Measurements from ENCODE around the gene B4GALT1.

B4GALT1 gene

DNA sequence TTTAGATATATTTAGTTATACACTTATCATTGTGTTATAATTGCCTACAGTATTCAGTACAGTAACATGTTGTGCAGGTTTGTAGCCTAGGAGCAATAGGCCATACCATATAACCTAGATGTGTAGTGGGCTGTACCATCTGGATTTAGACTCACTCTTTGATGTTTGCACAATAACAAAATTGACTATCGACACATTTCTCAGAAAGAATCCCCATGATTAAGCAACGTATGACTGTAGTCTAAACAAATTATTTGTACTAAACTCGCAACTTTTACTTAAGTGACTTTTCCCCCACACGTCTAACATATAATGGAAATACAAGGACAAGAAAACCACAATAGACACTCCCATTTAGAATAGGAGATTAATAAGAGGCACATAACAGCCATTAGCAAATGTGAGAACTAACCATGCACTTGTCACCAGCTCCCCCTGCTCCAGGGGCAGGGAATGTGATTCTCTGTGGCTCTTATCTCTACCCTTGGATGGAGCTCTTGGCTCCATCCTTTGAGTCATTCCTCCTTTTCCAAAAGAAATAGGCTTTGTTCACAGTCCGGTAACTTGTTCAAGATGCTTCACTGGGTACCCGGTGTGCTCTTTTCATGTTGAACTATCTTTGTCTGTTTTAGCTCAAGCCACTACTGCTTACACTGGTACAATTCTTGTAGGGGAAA is 8.7 kb upstream of the B4GALT1 start:
- H3K4me2 ChIP-seq (ENCODE audit: low read depth, low read length): no peak overlapping the region
- H3K4me3 ChIP-seq (ENCODE audit: low read length): no peak overlapping the region
- H2AFZ ChIP-seq (ENCODE audit: low read length): no peak overlapping the region
- no peaks in the 10 kb centered on the region for H3K79me2 ChIP-seq (ENCODE audit: low read length)
- H3K27ac ChIP-seq (ENCODE audit: low read length): no peak overlapping the region
- TF ChIP-seq, protein P1, sequence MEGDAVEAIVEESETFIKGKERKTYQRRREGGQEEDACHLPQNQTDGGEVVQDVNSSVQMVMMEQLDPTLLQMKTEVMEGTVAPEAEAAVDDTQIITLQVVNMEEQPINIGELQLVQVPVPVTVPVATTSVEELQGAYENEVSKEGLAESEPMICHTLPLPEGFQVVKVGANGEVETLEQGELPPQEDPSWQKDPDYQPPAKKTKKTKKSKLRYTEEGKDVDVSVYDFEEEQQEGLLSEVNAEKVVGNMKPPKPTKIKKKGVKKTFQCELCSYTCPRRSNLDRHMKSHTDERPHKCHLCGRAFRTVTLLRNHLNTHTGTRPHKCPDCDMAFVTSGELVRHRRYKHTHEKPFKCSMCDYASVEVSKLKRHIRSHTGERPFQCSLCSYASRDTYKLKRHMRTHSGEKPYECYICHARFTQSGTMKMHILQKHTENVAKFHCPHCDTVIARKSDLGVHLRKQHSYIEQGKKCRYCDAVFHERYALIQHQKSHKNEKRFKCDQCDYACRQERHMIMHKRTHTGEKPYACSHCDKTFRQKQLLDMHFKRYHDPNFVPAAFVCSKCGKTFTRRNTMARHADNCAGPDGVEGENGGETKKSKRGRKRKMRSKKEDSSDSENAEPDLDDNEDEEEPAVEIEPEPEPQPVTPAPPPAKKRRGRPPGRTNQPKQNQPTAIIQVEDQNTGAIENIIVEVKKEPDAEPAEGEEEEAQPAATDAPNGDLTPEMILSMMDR (IDR thresholded peaks at IDR 0.05; ENCODE audit: low read length): no peak
- TF ChIP-seq EZH2phosphoT487 (IDR thresholded peaks at IDR 0.05; ENCODE audit: low read length): no peak
- no peak for TF ChIP-seq EZH2 (optimal IDR thresholded peaks at IDR 0.05; ENCODE audit: low read depth, low read length)
- no peaks in the 10 kb centered on the region for H3F3A ChIP-seq (ENCODE audit: insufficient read depth, low read length)
- no peaks in the 10 kb centered on the region for H3K27me3 ChIP-seq (replicated peaks; ENCODE audit: insufficient read depth, low read length)
- H3K9ac ChIP-seq (ENCODE audit: low read length): no peak overlapping the region
- H4K20me1 ChIP-seq (ENCODE audit: insufficient read depth, low read length): no peaks in the 10 kb centered on the region
- no peaks in the 10 kb centered on the region for H3K9me3 ChIP-seq (replicated peaks; ENCODE audit: insufficient read depth, low read length)
- no peak for DNase-seq
- no peaks in the 10 kb centered on the region for H3K9me2 ChIP-seq (replicated peaks; ENCODE audit: insufficient read depth, low read length)
- no peaks in the 10 kb centered on the region for H3K36me3 ChIP-seq (replicated peaks; ENCODE audit: insufficient read depth, low read length)
- H3K4me1 ChIP-seq (ENCODE audit: low read length): no peaks in the 10 kb centered on the region

DNA sequence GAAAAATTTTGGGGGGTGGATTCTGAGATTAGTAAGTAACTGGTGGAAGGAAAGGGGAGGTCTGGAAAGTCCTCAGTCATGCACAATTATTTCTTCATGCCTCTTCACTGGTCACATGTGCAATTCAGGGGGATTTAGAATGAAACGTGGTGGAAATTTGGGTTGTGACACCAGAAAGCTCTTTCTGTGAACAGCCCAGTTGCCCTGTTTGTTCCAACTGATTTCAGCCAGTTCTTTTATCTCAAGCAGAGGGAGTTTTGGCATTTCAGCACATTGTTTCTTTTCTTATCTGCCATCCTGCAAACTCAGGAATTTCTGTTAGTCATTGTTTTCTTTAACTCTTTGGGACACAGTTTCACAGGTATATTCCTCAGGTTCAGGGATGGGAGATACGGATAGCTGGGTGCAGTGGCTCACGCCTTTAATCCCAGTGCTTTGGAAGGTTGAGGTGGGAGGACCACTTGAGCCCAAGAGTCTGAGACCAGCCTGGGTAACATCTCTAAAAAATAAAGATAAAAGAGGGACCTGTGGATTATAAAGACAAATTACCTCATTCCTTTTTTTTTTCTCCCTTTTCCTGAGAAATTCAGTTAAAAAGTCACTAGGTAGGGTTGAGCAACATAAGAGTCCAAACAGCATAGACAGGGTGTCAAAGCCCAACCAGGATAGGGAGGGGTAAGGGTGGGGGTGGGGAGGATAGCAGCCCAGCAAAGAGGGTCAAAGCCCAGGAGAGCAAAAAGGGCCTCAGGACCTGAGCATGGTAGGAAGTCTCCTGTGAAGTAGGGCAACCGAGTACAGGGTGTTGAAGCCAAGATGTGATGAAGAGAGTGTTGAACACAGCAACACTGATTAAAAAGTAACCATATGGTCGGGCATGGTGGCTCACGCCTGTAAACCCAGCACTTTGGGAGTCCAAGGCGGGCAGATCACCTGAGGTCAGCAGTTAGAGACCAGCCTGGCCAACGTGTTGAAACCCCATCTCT is 5.4 kb upstream of the B4GALT1 start:
- no peak for TF ChIP-seq EZH2 (optimal IDR thresholded peaks at IDR 0.05; ENCODE audit: low read depth, low read length)
- TF ChIP-seq, protein P1 (IDR thresholded peaks at IDR 0.05; ENCODE audit: low read length): no peak
- no peak for TF ChIP-seq EZH2phosphoT487 (IDR thresholded peaks at IDR 0.05; ENCODE audit: low read length)
- H3K36me3 ChIP-seq (replicated peaks; ENCODE audit: insufficient read depth, low read length): no peaks in the 10 kb centered on the region
- H3K4me3 ChIP-seq (ENCODE audit: low read length): no peak overlapping the region
- H3K27me3 ChIP-seq (replicated peaks; ENCODE audit: insufficient read depth, low read length): no peaks in the 10 kb centered on the region
- no peak overlapping the region for H2AFZ ChIP-seq (ENCODE audit: low read length)
- H3K9me3 ChIP-seq (replicated peaks; ENCODE audit: insufficient read depth, low read length): no peaks in the 10 kb centered on the region
- no peaks in the 10 kb centered on the region for H4K20me1 ChIP-seq (ENCODE audit: insufficient read depth, low read length)
- no peak overlapping the region for H3K27ac ChIP-seq (ENCODE audit: low read length)
- H3K4me1 ChIP-seq (ENCODE audit: low read length): peaks cover 5% of the 10 kb centered on the region
- no peak overlapping the region for H3K9ac ChIP-seq (ENCODE audit: low read length)
- no peak overlapping the region for H3K4me2 ChIP-seq (ENCODE audit: low read depth, low read length)
- no peaks in the 10 kb centered on the region for H3K79me2 ChIP-seq (ENCODE audit: low read length)
- peaks cover 16% of the 10 kb centered on the region; the same call in 1 of the 2 replicates for H3F3A ChIP-seq (ENCODE audit: insufficient read depth, low read length)
- no peaks in the 10 kb centered on the region for H3K9me2 ChIP-seq (replicated peaks; ENCODE audit: insufficient read depth, low read length)
- no peak for DNase-seq

DNA sequence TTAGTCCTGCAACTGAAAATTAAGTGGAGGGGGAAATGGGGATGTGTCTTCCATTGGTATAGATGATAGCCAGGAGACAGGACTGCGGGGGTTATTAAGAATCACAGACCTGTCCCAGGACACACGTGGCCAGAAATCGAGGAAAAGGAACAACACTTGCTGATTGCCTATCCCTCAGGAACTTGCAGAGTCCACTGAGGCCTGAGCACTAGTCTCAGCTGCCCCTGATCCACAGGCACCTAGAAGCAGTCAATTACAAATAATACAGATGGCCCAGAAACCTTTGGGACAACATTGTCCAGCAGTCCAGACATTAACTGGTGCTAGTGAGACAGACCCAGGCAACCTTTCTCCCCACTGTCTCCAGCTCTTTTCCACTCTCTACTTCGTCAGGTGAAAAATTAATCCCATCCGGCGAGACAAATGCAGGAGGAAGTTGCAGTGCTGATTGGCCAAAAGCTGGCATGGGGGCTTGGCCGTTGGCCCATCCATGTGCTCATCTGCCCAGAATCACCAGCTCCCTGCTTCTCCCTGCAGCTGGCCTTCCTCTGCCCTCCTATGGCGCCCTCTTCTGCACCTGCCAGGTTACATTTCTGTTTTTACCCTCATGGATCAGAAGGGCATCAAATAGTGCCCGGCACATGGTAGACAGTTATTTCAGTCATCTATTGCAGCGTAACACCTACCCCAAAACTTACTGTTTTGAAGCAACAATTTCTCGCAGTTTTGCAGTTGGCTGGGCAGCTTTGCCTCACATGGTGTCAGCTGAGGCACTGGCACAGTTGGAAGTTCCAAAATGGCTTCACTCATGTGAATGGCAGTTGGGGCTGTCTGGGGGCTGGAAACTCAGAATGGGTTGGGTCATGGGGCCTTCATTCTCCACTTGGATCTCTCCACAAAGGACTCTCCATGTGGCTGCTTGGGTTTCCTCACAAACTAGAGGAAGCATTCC is 3.6 kb upstream of the B4GALT1 start:
- H3K27ac ChIP-seq (ENCODE audit: low read length): no peak overlapping the region
- H3K4me3 ChIP-seq (ENCODE audit: low read length): no peak overlapping the region
- no peaks in the 10 kb centered on the region for H3K9me2 ChIP-seq (replicated peaks; ENCODE audit: insufficient read depth, low read length)
- H3K79me2 ChIP-seq (ENCODE audit: low read length): peaks cover 10% of the 10 kb centered on the region
- H3K4me1 ChIP-seq (ENCODE audit: low read length): peaks cover 6% of the 10 kb centered on the region
- no peaks in the 10 kb centered on the region for H4K20me1 ChIP-seq (ENCODE audit: insufficient read depth, low read length)
- no peak for DNase-seq
- H3K9me3 ChIP-seq (replicated peaks; ENCODE audit: insufficient read depth, low read length): no peaks in the 10 kb centered on the region
- H3F3A ChIP-seq (ENCODE audit: insufficient read depth, low read length): peaks cover 29% of the 10 kb centered on the region
- H3K4me2 ChIP-seq (ENCODE audit: low read depth, low read length): no peak overlapping the region
- no peak overlapping the region for H3K9ac ChIP-seq (ENCODE audit: low read length)
- no peak for TF ChIP-seq EZH2 (optimal IDR thresholded peaks at IDR 0.05; ENCODE audit: low read depth, low read length)
- TF ChIP-seq, protein P1 (IDR thresholded peaks at IDR 0.05; ENCODE audit: low read length): peak; percentile 52
- TF ChIP-seq EZH2phosphoT487 (IDR thresholded peaks at IDR 0.05; ENCODE audit: low read length): no peak
- H3K36me3 ChIP-seq (replicated peaks; ENCODE audit: insufficient read depth, low read length): no peaks in the 10 kb centered on the region
- no peak overlapping the region for H2AFZ ChIP-seq (ENCODE audit: low read length)
- no peaks in the 10 kb centered on the region for H3K27me3 ChIP-seq (replicated peaks; ENCODE audit: insufficient read depth, low read length)
